Esophagus muscularis mucosa (tissue), 4 donors: Measurements from ENCODE around the gene PDE1C.

Source experiments
- EP300 ChIP-seq: sonication (generic); formaldehyde crosslinking; IDR thresholded peaks from one replicate; pipeline ENCODE4 v1.6.1; 2017; ENCODE audit warnings: antibody characterized with exemption
- POLR2A ChIP-seq: fragments of 450-650 bp; IDR thresholded peaks from one replicate; pipeline ENCODE4 v1.6.1; 2017; ENCODE audit warnings: antibody characterized with exemption, moderate library complexity, mild to moderate bottlenecking, low read depth
- POLR2AphosphoS5 ChIP-seq, 2 donors: sonication (generic); formaldehyde crosslinking; IDR thresholded peaks; one replicate each; pipeline ENCODE4 v1.6.1; 2017; ENCODE audit warnings: antibody characterized with exemption in 2 of 2
- TF ChIP-seq, protein P1 (sequence below), 3 experiments: fragments of 200-600 bp in 2 of 3; fragments of 450-650 bp in 1 of 3; sonication (generic) in 2 of 3; IDR thresholded peaks; one replicate each; pipeline ENCODE4 v1.5.1; 2017 to 2019; ENCODE audit warnings: antibody characterized with exemption in 3 of 3, mild to moderate bottlenecking in 2 of 3, moderate library complexity in 1 of 3

DNA sequence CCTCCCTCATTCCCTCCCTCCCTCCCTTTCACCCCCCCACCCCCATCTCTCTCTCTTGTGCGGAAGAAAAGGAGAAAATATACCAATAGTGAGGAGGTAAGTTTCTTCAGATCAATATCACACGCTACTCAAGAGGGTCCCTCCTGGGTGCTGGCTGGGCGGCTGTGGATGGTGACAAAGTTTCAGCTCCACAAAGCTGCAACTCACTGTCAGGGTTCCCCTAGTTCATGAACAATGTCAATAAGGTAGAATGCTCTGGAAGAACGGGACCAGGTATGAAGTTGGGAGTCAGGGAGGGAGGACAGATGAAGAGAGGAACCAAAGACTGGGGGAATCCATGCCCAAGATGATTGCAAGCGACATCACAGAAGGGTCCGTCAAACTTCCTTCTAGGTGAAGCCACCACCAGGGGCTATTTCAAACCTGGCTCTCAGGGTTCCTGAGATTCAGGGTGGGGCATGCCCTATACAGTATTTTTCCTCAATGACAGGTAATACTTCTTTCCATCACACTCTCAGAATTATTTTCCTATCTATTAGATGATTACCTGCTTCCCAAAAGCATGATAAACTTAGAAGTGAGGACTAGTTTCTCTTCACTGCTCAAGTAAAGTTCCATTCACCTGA, 1.4 kb upstream of the PDE1C start:
- TF ChIP-seq, protein P1, sequence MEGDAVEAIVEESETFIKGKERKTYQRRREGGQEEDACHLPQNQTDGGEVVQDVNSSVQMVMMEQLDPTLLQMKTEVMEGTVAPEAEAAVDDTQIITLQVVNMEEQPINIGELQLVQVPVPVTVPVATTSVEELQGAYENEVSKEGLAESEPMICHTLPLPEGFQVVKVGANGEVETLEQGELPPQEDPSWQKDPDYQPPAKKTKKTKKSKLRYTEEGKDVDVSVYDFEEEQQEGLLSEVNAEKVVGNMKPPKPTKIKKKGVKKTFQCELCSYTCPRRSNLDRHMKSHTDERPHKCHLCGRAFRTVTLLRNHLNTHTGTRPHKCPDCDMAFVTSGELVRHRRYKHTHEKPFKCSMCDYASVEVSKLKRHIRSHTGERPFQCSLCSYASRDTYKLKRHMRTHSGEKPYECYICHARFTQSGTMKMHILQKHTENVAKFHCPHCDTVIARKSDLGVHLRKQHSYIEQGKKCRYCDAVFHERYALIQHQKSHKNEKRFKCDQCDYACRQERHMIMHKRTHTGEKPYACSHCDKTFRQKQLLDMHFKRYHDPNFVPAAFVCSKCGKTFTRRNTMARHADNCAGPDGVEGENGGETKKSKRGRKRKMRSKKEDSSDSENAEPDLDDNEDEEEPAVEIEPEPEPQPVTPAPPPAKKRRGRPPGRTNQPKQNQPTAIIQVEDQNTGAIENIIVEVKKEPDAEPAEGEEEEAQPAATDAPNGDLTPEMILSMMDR (IDR thresholded peaks at IDR 0.05): no peak
- TF ChIP-seq POLR2A (no peak), POLR2AphosphoS5 (IDR thresholded peaks at IDR 0.05) (no peak), EP300 (no peak)
